Measurements from ENCODE around the gene ANKAR.
"Not testable (repeated sequence)": the region's sequence is repeated elsewhere in the genome, so short reads cannot be mapped to it uniquely, and the experiment has no call there.

Gene ANKAR

DNA sequence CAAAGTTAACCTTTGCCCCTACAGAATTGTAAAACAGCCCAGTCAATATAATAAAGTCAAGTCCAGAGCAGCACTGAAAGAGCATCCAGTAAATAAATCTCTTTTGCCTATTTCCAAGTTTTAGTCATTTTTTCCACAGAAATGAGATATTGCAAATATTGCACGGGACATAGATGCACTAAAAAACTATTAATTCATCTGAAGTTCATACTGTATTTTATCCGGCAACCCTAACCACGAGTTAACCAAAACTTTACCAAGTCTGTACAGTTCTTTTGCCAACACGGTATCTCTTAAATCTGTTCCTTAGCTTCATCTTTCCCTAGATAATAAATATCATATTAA lies 13.7 kb upstream of the ANKAR start:
- no peak for TF ChIP-seq CTCF (conservative IDR thresholded peaks at IDR 0.05; ENCODE audit: low read length)
- H3K4me3 ChIP-seq (ENCODE audit: low read length), result no peak overlapping the region
- no peak for DNase-seq (ENCODE audit: low read depth)

DNA sequence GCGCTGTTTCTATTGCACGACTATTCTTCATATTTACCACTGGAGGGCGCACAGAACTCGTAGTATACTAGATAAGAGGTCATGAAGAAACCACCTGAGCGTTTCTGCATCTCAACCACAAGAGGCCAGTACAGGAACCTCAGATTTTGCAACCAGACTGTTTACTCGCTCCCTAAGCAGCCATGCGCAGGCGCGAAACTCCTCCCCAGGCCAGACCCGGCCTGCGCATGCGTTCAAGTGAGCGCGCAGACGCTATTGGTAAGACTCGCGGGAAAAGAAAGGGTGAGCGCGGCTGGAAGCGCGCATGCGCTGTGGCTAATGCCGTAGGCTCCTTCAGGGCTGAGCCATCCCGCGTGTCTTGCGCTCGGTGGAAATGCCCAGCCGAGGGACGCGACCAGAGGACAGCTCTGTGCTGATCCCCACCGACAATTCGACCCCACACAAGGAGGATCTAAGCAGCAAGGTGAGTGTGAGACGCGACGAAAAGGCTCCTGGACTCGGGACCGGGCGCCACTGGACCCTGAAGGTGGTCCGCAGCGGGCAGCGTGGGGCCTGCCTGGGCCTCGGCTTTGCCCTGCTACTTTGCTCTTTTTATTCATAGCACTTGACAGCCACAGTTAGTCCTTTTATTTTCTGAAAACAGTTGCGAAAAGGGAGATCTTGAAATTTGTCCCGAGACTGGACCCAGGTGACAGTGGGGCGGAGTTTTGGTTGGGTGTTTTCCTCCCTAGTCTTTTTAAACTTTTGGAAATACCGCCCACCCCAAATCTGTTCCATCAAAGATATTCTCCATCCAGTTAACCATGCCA lies 13.1 kb upstream of the ANKAR start, which contains the start of gene ASNSD1:
TSS of gene ASNSD1 (plus strand) at position 312 of the 809 bp plus-strand sequence. CDS start 4,674 bp downstream, outside the sequence.
- DNase-seq (ENCODE audit: low read depth), result peak; percentile 100
- H3K4me3 ChIP-seq (ENCODE audit: low read length), result peak within 1 kb of the TSS; percentile 99
- peak; percentile 97 for TF ChIP-seq CTCF (conservative IDR thresholded peaks at IDR 0.05; ENCODE audit: low read length)

DNA sequence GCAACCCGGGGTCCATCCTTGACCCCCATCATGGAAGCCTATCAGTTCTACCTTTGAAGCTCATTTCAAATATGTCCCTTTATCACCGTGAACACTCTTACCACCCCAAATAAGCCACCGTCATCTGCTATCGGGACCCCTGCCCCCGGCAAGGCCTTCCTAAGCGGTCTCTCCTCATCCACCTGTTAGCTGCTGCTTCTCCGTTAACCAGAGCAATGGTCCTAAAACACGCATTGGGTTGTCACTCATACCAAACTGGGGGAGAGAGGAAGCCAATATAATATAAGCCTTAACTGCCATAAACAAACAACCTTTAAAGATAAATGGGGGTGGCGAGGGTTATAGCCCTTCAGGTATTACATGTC lies 12.5 kb upstream of the ANKAR start:
- peak overlapping the region; percentile 99 for H3K4me3 ChIP-seq (ENCODE audit: low read length)
- no peak for DNase-seq (ENCODE audit: low read depth)
- no peak for TF ChIP-seq CTCF (conservative IDR thresholded peaks at IDR 0.05; ENCODE audit: low read length)

- no peak for DNase-seq (ENCODE audit: low read depth)
- TF ChIP-seq CTCF (conservative IDR thresholded peaks at IDR 0.05; ENCODE audit: low read length), result no peak
These were observed 11.7 kb upstream of the ANKAR start for GRCh38 chr2:189662669-189663226.

DNA sequence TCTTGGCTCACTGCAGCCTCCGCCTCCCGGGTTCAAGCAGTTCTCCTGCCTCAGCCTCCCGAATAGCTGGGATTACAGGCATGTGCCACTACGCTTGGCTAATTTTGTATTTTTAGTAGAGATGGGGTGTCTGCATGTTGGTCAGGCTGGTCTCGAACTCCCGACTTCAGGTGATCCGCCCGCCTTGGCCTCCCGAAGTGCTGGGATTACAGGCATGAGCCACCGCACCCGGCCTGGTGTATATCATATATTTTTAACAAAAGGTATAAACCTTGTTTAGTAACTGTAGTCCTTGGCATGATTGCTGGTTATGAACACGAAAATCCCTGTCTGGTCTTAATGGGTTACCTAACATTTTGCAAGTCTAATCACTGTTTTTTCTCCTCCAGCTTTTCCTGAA lies 11.2 kb upstream of the ANKAR start:
- DNase-seq (ENCODE audit: low read depth); H3K4me3 ChIP-seq (ENCODE audit: low read length): not testable (repeated sequence)

More at GRCh38 chr2:189662669-189663226, 11.7 kb upstream of the ANKAR start:
- H3K4me3 ChIP-seq (ENCODE audit: low read length), result peak overlapping the region; percentile 99

- DNase-seq (ENCODE audit: low read depth), result no peak
- no peak for TF ChIP-seq CTCF (conservative IDR thresholded peaks at IDR 0.05; ENCODE audit: low read length)
- no peak overlapping the region for H3K4me3 ChIP-seq (ENCODE audit: low read length)
These were observed 4.6 kb upstream of the ANKAR start for GRCh38 chr2:189669913-189670312.

DNA sequence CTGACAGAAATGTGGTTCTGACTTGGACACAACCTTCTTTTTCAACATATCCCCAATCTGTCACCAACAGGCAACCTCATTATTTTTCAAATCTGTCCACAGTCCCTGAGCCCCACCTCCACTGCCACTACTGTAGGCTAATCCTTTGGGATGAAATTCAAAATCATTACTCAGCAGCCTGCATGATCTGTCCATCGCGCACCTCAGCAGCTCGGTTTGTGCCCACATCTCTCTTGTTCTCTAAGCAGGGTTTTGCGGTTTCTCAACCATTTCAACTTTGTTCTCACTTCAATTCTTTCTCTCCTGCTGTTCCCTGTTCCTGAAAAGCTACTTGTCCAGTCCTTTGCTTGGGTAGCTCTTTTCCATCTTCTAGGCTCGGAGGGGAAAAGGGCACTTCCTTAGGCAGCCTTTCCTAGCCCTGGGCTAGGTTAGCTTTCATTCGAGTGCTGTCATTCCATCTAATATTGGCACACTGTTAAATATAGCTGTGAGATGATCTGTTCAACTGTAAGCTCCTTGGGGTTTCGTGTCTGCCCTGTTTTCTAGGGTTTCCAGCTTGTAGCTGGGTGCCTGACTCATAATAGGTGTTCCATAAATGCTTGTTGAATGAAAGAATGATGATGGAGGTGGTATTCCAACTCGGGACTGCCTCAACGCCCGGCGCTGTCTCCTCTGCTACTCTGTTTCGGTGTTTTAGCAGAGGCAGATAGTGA lies 653 bp upstream of the ANKAR start:
- H3K4me3 ChIP-seq (ENCODE audit: low read length), result peak overlapping the region; percentile 48
- DNase-seq (ENCODE audit: low read depth), result no peak
- no peak for TF ChIP-seq CTCF (conservative IDR thresholded peaks at IDR 0.05; ENCODE audit: low read length)
